KMS-11 (cell line): ENCODE results near the gene BRD7.

Source experiments
- H2AFZ ChIP-seq: fragments of 200-600 bp; sonication (generic); 2 replicates; pipeline ENCODE4 v1.6.1; 2016; ENCODE audit warnings: antibody characterized with exemption, mixed run types, low read depth
- H3K27ac ChIP-seq: fragments of 200-600 bp; sonication (generic); 2 replicates; pipeline ENCODE4 v1.6.1; 2016; ENCODE audit warnings: mild to moderate bottlenecking, mixed run types
- H3K27me3 ChIP-seq: fragments of 200-600 bp; sonication (generic); 2 replicates; pipeline ENCODE4 v1.6.1; 2017; ENCODE audit warnings: mild to moderate bottlenecking, low read depth, mixed run types, moderate library complexity; ENCODE audit not compliant: insufficient read depth
- H3K36me3 ChIP-seq: fragments of 200-600 bp; sonication (generic); 2 replicates; pipeline ENCODE4 v1.6.1; 2017; ENCODE audit warnings: mild to moderate bottlenecking, mixed run types; ENCODE audit not compliant: insufficient read depth
- H3K4me1 ChIP-seq: fragments of 200-600 bp; sonication (generic); 2 replicates; pipeline ENCODE4 v1.6.1; 2016; ENCODE audit warnings: mild to moderate bottlenecking, low read depth, mixed run types; ENCODE audit not compliant: poor library complexity, severe bottlenecking
- H3K4me2 ChIP-seq: fragments of 200-600 bp; sonication (generic); 2 replicates; pipeline ENCODE4 v1.7.0; 2016; ENCODE audit warnings: mild to moderate bottlenecking, mixed run types
- H3K4me3 ChIP-seq: fragments of 200-600 bp; sonication (generic); IDR thresholded peaks from 2 replicates; pipeline ENCODE4 v1.6.1; 2017; ENCODE audit warnings: low read depth, low read length, mixed read lengths; ENCODE audit not compliant: insufficient read depth
- H3K79me2 ChIP-seq: fragments of 200-600 bp; sonication (generic); 2 replicates; pipeline ENCODE4 v1.6.1; 2016; ENCODE audit warnings: low read depth, mixed run types; ENCODE audit not compliant: insufficient read depth
- H3K9ac ChIP-seq: fragments of 200-600 bp; sonication (generic); 2 replicates; pipeline ENCODE4 v1.6.1; 2016; ENCODE audit warnings: mild to moderate bottlenecking, mixed run types
- H4K20me1 ChIP-seq: fragments of 200-600 bp; sonication (generic); 2 replicates; pipeline ENCODE4 v1.6.1; 2016; ENCODE audit warnings: mild to moderate bottlenecking, mixed run types; ENCODE audit not compliant: insufficient read depth
- CTCF ChIP-seq: fragments of 200-600 bp; sonication (generic); conservative IDR thresholded peaks from 2 replicates; pipeline ENCODE4 v1.6.1; 2017; ENCODE audit warnings: low read depth, mild to moderate bottlenecking, antibody characterized with exemption, low read length, moderate library complexity, mixed read lengths

BRD7 gene

GRCh38 chr16:50408001-50408561, 39.3 kb upstream of the BRD7 start:
- Histone ChIP-seq H3K4me2 (no peak overlapping the region), H3K36me3 (no peaks in the 10 kb centered on the region), H3K4me3 (no peak overlapping the region), H4K20me1 (no peaks in the 10 kb centered on the region), H3K4me1 (no peaks in the 10 kb centered on the region), H3K27ac (no peak overlapping the region), H3K27me3 (no peaks in the 10 kb centered on the region), H2AFZ (no peak overlapping the region), H3K79me2 (no peaks in the 10 kb centered on the region), H3K9ac (no peak overlapping the region)
- TF ChIP-seq CTCF = no peak

GRCh38 chr16:50407351-50407750, 38.6 kb upstream of the BRD7 start:
- Histone ChIP-seq H3K36me3 (no peaks in the 10 kb centered on the region), H3K9ac (no peak overlapping the region), H2AFZ (no peak overlapping the region), H3K4me3 (no peak overlapping the region), H3K27me3 (no peaks in the 10 kb centered on the region), H3K4me1 (no peaks in the 10 kb centered on the region), H3K79me2 (no peaks in the 10 kb centered on the region), H3K27ac (no peak overlapping the region), H4K20me1 (no peaks in the 10 kb centered on the region), H3K4me2 (no peak overlapping the region)
- no peak for TF ChIP-seq CTCF

- Histone ChIP-seq H3K9ac (no peak overlapping the region), H3K27ac (no peak overlapping the region), H2AFZ (no peak overlapping the region), H4K20me1 (no peaks in the 10 kb centered on the region), H3K79me2 (no peaks in the 10 kb centered on the region), H3K4me3 (no peak overlapping the region), H3K4me1 (no peaks in the 10 kb centered on the region), H3K27me3 (no peaks in the 10 kb centered on the region), H3K4me2 (no peak overlapping the region), H3K36me3 (no peaks in the 10 kb centered on the region)
- no peak for TF ChIP-seq CTCF
Observed at GRCh38 chr16:50403491-50403890, 34.7 kb upstream of the BRD7 start.

- no peak for TF ChIP-seq CTCF
- Histone ChIP-seq H3K9ac (no peak overlapping the region), H3K36me3 (no peaks in the 10 kb centered on the region), H3K79me2 (no peaks in the 10 kb centered on the region), H3K27me3 (no peaks in the 10 kb centered on the region), H4K20me1 (no peaks in the 10 kb centered on the region), H3K4me2 (no peak overlapping the region), H3K4me1 (no peaks in the 10 kb centered on the region), H3K4me3 (no peak overlapping the region), H3K27ac (no peak overlapping the region), H2AFZ (no peak overlapping the region)
Observed at GRCh38 chr16:50402298-50402895, 33.6 kb upstream of the BRD7 start.
